Measurements from ENCODE around the gene CEP70.
A peak's percentile ranks its signal among the peaks of the same experiment; 100 is the strongest.
"Not testable (repeated sequence)": the region's sequence is repeated elsewhere in the genome, so short reads cannot be mapped to it uniquely, and the experiment has no call there.

CEP70 gene, protein sequence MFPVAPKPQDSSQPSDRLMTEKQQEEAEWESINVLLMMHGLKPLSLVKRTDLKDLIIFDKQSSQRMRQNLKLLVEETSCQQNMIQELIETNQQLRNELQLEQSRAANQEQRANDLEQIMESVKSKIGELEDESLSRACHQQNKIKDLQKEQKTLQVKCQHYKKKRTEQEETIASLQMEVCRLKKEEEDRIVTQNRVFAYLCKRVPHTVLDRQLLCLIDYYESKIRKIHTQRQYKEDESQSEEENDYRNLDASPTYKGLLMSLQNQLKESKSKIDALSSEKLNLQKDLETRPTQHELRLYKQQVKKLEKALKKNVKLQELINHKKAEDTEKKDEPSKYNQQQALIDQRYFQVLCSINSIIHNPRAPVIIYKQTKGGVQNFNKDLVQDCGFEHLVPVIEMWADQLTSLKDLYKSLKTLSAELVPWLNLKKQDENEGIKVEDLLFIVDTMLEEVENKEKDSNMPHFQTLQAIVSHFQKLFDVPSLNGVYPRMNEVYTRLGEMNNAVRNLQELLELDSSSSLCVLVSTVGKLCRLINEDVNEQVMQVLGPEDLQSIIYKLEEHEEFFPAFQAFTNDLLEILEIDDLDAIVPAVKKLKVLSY

DNA sequence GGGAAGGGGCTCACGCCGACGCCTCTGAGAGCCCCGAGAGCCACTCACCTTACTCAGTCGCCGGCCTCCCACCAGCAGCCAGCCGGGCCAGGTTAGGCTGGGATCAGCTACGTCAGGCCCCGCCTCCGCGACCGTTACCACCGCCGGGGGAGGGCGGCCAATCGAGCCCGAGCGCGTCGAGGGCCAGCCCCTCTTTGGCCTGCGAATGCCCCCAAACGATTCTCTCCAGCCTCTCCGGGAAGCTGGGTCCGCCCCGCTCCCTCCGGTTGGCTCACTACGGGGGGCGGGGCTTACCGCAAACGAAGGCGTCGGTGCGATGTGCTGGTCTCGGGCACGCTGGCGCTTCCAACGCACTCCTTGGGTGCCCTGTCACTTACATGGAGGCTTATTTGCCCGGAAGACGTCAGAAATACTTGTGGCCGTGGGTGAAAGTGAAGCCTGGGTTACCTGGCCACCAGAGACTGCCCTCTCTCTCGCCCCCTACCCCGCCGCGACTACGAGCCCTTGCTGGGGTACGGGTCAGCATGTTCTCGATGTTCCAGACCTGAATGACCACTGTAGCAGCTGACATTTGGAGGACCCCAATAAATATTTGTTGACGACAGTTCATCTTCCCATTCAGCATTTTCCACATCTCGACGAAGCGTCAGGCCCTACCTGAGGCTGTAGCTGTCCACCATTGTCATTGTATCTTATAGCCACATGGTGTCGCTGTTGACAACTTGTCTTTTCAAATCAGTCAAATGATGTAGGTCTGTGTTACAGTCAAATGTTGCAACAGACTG lies at the start of gene CEP70:
Gene CEP70, minus strand, starts transcription at position 111 of the 785 bp plus-strand sequence. CDS start 21,333 bp downstream, outside the sequence.
- peak; percentile 86 for DNase-seq

DNA sequence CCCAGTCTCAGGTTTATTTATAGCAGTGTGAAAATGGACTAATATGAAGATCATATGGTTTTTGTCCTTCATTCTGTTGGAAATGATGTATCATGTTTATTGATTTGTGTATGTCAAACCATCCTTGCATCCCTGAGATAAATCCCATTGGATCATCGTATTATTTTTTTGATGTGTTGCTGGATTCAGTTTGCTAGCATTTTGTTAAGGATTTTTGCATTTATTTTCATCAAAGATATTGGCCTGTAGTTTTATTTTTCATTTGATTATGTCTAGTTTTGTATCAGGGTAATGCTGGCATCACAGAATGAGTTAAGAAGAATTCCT lies 48.8 kb upstream of the CEP70 start:
- no peak for DNase-seq

GRCh38 chr3:138642226-138642926 lies 48.3 kb upstream of the CEP70 start:
- no peak for DNase-seq

DNA sequence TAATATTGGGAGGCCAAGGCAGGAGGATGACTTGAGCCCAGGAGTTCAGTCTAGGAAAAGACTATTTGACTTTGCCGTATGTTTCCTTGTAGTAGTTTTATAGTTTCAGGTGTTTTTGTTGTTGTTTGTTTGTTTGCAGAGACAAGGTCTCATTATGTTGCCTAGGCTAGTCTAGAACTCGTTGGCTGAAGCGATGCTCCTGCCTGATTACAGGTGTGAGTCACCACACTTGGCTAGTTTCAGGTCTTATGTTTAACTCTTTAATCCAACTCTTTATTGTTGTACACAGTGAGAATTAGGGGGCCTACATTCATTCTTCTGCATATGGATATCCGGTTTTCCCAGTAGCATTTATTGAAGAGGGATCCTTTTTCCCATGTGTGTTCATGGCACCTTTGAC lies 46.5 kb upstream of the CEP70 start:
- no peak for DNase-seq

DNA sequence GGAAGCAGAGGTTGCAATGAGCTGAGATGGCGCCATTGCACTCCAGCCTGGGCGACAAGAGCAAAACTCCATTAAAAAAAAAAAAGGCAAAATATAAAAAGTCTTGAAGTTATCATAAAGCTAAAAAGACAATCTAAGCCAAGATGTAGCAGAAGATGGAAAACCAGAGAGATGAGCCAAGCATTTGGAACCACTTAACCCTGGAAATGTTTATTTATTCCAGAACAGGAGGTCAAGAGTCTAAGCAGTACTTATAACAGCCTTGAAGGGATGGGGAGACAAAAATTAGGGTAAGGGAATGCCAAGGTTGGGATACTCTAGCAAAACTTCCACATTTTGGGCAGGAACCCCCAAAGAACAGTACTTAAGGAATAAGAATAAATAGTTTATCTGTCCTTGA lies 44.6 kb upstream of the CEP70 start:
- DNase-seq: no peak

DNA sequence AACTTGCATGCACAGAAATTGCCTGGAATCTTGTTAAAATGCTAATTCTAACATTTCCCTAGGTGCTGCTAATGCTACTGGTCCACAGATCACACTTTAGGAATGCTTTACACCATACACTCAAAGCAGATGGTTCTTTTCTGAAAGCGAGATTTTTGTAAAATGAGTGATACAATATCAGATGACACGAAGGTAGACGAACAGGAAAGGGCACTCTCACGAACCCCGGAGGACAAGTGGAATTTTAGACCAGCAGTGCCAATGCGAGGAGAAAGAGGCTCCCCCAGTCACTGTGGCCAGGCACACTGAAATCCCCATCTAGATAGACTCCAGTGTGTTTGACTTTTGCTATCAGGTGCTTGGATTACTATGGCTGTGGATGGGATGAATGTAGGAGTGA lies 35.5 kb upstream of the CEP70 start:
- DNase-seq: no peak

GRCh38 chr3:138625707-138626365 lies 31.8 kb upstream of the CEP70 start:
- no peak for DNase-seq

- no peak for DNase-seq
These were observed 30.5 kb upstream of the CEP70 start for GRCh38 chr3:138624518-138624917.

- no peak for DNase-seq
These were observed 26.4 kb upstream of the CEP70 start for GRCh38 chr3:138620431-138620830.

- no peak for DNase-seq
These were observed 21.4 kb upstream of the CEP70 start for GRCh38 chr3:138615462-138615861.

GRCh38 chr3:138609898-138610266 lies 15.8 kb upstream of the CEP70 start:
- no peak for DNase-seq

- DNase-seq: peak; percentile 66
These were observed 14.5 kb upstream of the CEP70 start, which contains the start of gene FAIM for GRCh38 chr3:138608322-138609135. TSS of gene FAIM (plus strand) at chr3:138608771. CDS start at chr3:138619727, 10,956 bp downstream.

GRCh38 chr3:138604106-138604595 lies 10.1 kb upstream of the CEP70 start:
- DNase-seq: not testable (repeated sequence)

DNA sequence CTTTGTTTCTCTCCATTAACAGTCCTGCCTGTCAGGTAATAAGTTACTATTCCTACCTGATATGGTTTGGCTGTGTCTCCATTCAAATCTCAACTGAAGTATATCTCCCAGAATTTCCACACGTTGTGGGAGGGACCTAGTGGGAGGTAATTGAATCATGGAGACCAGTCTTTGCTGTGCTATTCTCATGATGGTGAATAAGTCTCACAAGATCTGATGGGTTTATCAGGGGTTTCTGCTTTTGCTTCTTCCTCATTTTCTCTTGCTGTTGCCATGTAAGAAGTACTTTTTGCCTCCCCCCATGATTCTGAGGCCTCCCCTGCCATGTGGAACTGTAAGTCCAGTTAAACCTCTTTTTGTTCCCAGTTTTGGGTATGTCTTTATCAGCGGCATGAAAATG lies 7.6 kb upstream of the CEP70 start:
- not testable (repeated sequence) for DNase-seq

DNA sequence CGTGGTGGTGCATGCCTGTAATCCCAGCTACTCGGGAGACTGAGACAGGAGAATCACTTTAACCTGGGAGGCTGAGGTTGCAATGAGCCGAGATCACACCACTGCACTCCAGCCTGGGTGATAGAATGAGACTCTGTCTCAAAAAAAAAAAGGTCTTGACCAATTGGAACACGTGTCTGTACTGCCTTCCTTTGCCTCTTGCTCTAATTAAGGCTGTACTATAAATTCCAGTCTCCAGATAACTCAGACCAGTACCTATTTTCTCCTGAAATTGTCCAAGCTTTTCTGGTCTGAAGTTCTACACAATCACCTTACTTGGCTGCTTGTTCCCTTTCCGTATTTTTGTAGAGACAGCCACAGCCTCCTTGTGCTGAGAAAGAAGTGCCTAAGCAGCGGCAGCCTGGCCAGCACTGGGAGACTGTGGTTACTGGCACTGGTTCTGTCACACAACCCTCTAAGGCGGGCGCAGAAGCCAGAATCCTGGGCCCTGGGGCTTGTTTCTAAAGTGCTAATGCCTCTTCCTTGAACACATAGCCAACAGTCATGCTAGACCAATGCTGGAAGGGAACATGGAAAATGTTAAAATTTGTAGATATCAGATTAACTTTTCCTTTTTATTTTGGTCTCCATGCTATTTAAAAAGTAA lies 6.2 kb upstream of the CEP70 start:
- no peak for DNase-seq

GRCh38 chr3:138598534-138598933 lies 4.5 kb upstream of the CEP70 start:
- no peak for DNase-seq

- not testable (repeated sequence) for DNase-seq
These were observed 3.3 kb upstream of the CEP70 start for GRCh38 chr3:138597186-138597976.

- no peak for DNase-seq
These were observed 1.0 kb upstream of the CEP70 start for GRCh38 chr3:138594935-138595610.

DNA sequence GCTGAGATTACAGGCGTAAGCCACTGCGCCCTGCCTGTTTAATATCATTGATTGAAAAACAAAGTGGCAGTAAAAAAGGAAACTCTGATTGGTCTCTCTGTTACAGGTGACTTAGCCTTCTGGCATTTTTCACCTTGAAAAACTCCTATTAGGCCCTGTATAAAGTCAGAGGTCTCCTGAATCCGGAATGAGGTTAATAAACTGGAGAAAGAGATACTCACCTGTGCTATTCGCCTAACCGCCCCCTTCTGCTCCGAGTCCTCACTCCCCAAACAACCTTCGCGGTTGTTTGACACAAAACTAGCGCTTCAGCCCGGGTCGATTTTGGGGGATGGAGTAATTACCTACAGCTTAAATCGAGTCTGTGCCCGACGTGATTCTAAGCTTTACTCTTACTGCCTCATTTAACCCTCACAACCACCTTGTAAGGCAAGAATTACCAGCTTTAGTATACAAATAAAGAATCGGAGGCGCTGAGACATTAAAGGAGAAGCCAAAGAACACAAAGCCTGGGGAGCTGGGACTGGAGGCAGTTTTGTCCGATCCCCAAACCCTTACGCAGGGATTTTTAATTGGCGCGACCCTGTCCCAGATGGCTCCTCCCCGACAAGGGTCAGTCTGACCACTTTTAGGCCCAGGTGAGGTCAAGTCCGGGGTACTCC lies 441 bp downstream of the CEP70 start:
- no peak for DNase-seq
